HFFc6 (cell line): ENCODE data around the gene CDH15. TPM values are rescaled to one million over a fixed set of nuclear protein-coding genes. Genes with fewer than 3 reads are reported as not detected.

Experiments used
- DNase-seq: peaks from one replicate; pipeline ENCODE4 v3.0.0-alpha.2; 2018
- H3K27ac Mint-ChIP-seq: 2 replicates; pipeline ENCODE4 v1.8.0; 2020; ENCODE audit warnings: mild to moderate bottlenecking, mixed read lengths
- H3K27me3 Mint-ChIP-seq: 2 replicates; pipeline ENCODE4 v1.8.0; 2021; ENCODE audit warnings: mild to moderate bottlenecking, moderate library complexity, mixed read lengths; ENCODE audit not compliant: insufficient read depth
- H3K36me3 Mint-ChIP-seq: 2 replicates; pipeline ENCODE4 v1.8.0; 2021; ENCODE audit warnings: low read depth, mixed read lengths
- H3K4me1 Mint-ChIP-seq: 2 replicates; pipeline ENCODE4 v1.8.0; 2020; ENCODE audit warnings: low read depth, mixed read lengths
- H3K4me3 Mint-ChIP-seq: 2 replicates; pipeline ENCODE4 v1.8.0; 2020; ENCODE audit warnings: mild to moderate bottlenecking, moderate library complexity, mixed read lengths
- H3K9me3 Mint-ChIP-seq: 2 replicates; pipeline ENCODE4 v1.8.0; 2020; ENCODE audit warnings: mild to moderate bottlenecking, mixed read lengths
- CTCF ChIP-seq: fragments of 200-600 bp; sonication (generic); IDR thresholded peaks from 2 replicates; pipeline ENCODE4 v1.5.0; 2021; ENCODE audit warnings: antibody characterized with exemption, mild to moderate bottlenecking
- total RNA-seq, 6 experiments: library from RNA; stranded (reverse); fragmentation: NEBNext Ultra II Directional; extraction: Animal tissue kit (Norgen Biotek cat#: 25700); gene quantifications; 2 replicates in 1 of 6; 3 replicates in 5 of 6; pipeline ENCODE4 v1.2.3, GENCODE V29; 2021

Gene CDH15
- total RNA-seq, 6 experiments from 2014 or later = 0.05 to 0.07 TPM; not detected in 4

- no peak overlapping the region for H3K27ac Mint-ChIP-seq
- no peak for TF ChIP-seq CTCF
- no peaks in the 10 kb centered on the region; the same call in 1 of the 2 replicates for H3K27me3 Mint-ChIP-seq
- no peak overlapping the region for H3K4me3 Mint-ChIP-seq
- H3K36me3 Mint-ChIP-seq = no peaks in the 10 kb centered on the region
- peaks cover 5% of the 10 kb centered on the region for H3K4me1 Mint-ChIP-seq
- no peaks in the 10 kb centered on the region for H3K9me3 Mint-ChIP-seq
- no peak for DNase-seq
Observed at GRCh38 chr16:89175280-89176146, 4.0 kb downstream of the CDH15 start.

GRCh38 chr16:89176147-89176690 is 4.7 kb downstream of the CDH15 start:
- TF ChIP-seq CTCF = no peak
- Mint-ChIP-seq H3K9me3 (no peaks in the 10 kb centered on the region), H3K27ac (no peak overlapping the region), H3K4me1 (no peaks in the 10 kb centered on the region), H3K36me3 (no peaks in the 10 kb centered on the region), H3K27me3 (no peaks in the 10 kb centered on the region; the same call in 1 of the 2 replicates), H3K4me3 (no peak overlapping the region)
- DNase-seq = no peak

GRCh38 chr16:89176717-89177116 is 5.2 kb downstream of the CDH15 start:
- no peak for DNase-seq
- no peak overlapping the region for H3K27ac Mint-ChIP-seq
- H3K27me3 Mint-ChIP-seq = peaks cover under 1% of the 10 kb centered on the region
- no peak overlapping the region for H3K4me3 Mint-ChIP-seq
- TF ChIP-seq CTCF = no peak
- H3K36me3 Mint-ChIP-seq = no peaks in the 10 kb centered on the region
- no peaks in the 10 kb centered on the region for H3K4me1 Mint-ChIP-seq
- H3K9me3 Mint-ChIP-seq = no peaks in the 10 kb centered on the region

GRCh38 chr16:89177501-89177900 is 6.0 kb downstream of the CDH15 start:
- Mint-ChIP-seq H3K27ac (no peak overlapping the region), H3K27me3 (peaks cover 2% of the 10 kb centered on the region), H3K4me1 (no peaks in the 10 kb centered on the region), H3K9me3 (no peaks in the 10 kb centered on the region), H3K4me3 (no peak overlapping the region), H3K36me3 (no peaks in the 10 kb centered on the region)
- DNase-seq = no peak
- TF ChIP-seq CTCF = no peak

GRCh38 chr16:89178453-89179147 is 7.1 kb downstream of the CDH15 start:
- no peak for DNase-seq
- Mint-ChIP-seq H3K4me1 (no peaks in the 10 kb centered on the region), H3K9me3 (no peaks in the 10 kb centered on the region), H3K4me3 (no peak overlapping the region), H3K36me3 (no peaks in the 10 kb centered on the region), H3K27ac (no peak overlapping the region), H3K27me3 (peaks cover 2% of the 10 kb centered on the region)
- TF ChIP-seq CTCF = no peak
